Gastrocnemius medialis (tissue), 4 donors: Measurements from ENCODE around the gene EPB41L5.

Source experiments
- POLR2A ChIP-seq, 2 donors: fragments of 450-650 bp; IDR thresholded peaks; one replicate each; pipeline ENCODE4 v1.6.1; 2017; ENCODE audit warnings: antibody characterized with exemption in 2 of 2, mild to moderate bottlenecking in 2 of 2, moderate library complexity in 2 of 2
- TF ChIP-seq, protein P1 (sequence below), 5 experiments: fragments of 450-650 bp in 3 of 5; fragments of 200-600 bp in 2 of 5; sonication (generic) in 2 of 5; IDR thresholded peaks in 4 of 5; conservative IDR thresholded peaks in 1 of 5; 1 replicate in 4 of 5; 2 replicates in 1 of 5; pipeline ENCODE4 v1.5.1; 2016 to 2019; ENCODE audit warnings: antibody characterized with exemption in 5 of 5, mild to moderate bottlenecking in 3 of 5, moderate library complexity in 3 of 5

DNA sequence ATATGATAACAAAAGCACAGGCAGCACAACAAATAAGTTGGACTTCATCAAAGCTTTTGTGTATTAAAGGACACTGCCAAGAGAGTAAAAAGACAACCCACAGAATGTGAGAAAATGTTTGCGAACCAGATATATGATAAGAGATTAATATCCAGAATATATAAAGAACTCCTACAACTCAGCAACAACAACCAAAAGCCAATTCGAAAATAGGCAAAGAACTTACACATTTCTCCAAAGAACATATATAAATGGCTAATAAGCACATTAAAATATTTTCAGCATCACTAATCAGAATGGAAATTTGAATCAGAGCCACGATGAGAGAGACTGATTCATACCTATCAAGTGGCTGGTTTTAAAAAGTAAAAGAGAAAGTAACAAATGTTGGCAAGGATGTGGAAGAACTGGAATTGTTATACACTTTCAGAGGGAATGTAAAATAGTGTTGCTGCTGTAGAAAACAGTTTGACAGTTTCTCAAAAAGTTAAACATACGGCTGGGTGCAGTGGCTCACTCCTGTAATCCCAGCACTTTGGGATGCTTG, 25.2 kb downstream of the EPB41L5 start:
- TF ChIP-seq, protein P1, sequence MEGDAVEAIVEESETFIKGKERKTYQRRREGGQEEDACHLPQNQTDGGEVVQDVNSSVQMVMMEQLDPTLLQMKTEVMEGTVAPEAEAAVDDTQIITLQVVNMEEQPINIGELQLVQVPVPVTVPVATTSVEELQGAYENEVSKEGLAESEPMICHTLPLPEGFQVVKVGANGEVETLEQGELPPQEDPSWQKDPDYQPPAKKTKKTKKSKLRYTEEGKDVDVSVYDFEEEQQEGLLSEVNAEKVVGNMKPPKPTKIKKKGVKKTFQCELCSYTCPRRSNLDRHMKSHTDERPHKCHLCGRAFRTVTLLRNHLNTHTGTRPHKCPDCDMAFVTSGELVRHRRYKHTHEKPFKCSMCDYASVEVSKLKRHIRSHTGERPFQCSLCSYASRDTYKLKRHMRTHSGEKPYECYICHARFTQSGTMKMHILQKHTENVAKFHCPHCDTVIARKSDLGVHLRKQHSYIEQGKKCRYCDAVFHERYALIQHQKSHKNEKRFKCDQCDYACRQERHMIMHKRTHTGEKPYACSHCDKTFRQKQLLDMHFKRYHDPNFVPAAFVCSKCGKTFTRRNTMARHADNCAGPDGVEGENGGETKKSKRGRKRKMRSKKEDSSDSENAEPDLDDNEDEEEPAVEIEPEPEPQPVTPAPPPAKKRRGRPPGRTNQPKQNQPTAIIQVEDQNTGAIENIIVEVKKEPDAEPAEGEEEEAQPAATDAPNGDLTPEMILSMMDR (IDR thresholded peaks at IDR 0.05 in 4 of 5, conservative IDR thresholded peaks at IDR 0.05 in 1 of 5) = no peak
- no peak for TF ChIP-seq POLR2A (IDR thresholded peaks at IDR 0.05)
